Fibroblast of pulmonary artery (primary cell): ENCODE measurements around the gene PDE1C.

Source experiments
- DNase-seq: peaks from one replicate; pipeline ENCODE4 v3.0.0-alpha.2; 2010; ENCODE audit warnings: low read depth
- H3K4me3 ChIP-seq: replicated peaks from 2 replicates; pipeline ENCODE4 v1.5.1; 2011; ENCODE audit warnings: low read depth, mild to moderate bottlenecking, control low read depth, low read length, moderate library complexity
- CTCF ChIP-seq: IDR thresholded peaks from 2 replicates; pipeline ENCODE4 v1.5.1; 2011; ENCODE audit warnings: mild to moderate bottlenecking, control low read depth, low read length, inconsistent platforms; ENCODE audit errors: missing control alignments

Gene PDE1C

DNA sequence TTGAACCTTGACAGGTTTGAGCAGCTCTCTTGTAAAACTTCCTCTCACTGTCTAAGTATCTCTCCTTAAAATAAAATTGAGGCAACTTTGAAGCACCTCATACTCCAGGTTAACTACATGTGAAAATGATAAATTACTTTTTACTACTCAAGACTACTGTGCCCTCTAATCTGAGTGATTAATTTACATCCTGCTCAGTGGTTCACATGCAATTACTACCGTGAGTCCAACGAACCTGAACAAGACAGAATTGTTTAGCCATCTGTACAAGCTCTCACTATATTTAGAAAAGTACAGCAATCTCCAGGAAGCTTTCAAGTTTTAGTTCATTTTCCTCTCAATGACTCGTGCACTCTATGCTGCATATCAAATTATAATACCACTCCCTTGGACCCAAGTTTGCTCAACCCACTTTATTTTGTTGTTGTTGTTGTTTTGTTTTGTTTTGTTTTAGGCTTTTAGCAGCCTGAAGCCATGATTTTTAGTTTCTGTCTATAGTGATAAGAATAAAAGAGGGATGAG, 21.2 kb downstream of the PDE1C start:
- no peak for DNase-seq
- TF ChIP-seq CTCF = no peak
- no peak overlapping the region for H3K4me3 ChIP-seq

- H3K4me3 ChIP-seq = no peak overlapping the region
- no peak for DNase-seq
- no peak for TF ChIP-seq CTCF
Observed at GRCh38 chr7:32047801-32048200, 22.4 kb downstream of the PDE1C start.

- no peak for TF ChIP-seq CTCF
- no peak overlapping the region for H3K4me3 ChIP-seq
- DNase-seq = no peak
Observed at GRCh38 chr7:32047075-32047474, 23.1 kb downstream of the PDE1C start.

- no peak for DNase-seq
- no peak overlapping the region for H3K4me3 ChIP-seq
- no peak for TF ChIP-seq CTCF
Observed at GRCh38 chr7:32045228-32045627, 25.0 kb downstream of the PDE1C start.

DNA sequence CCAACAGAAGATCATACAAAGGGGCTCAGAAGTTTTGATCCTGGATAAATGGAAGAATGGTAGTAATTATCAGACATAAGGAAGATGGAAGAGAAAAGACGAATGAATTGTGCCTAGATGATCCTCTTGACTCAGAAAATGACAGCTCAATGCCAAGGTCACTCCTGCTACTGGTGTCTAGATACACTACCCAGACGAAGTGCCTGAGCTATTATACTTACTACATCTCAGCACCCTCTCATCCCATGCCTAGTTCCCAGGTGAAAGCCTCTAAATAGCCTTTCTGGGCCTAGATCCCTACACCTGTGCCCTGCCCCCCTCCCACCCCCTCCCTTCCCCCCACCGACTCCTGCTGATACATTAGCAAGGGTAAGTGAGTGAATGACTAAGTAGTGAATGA, 25.5 kb downstream of the PDE1C start:
- no peak overlapping the region for H3K4me3 ChIP-seq
- DNase-seq = no peak
- TF ChIP-seq CTCF = no peak

- no peak for TF ChIP-seq CTCF
- peak; percentile 27 for DNase-seq
- no peak overlapping the region for H3K4me3 ChIP-seq
Observed at GRCh38 chr7:32043688-32044087, 26.5 kb downstream of the PDE1C start.

DNA sequence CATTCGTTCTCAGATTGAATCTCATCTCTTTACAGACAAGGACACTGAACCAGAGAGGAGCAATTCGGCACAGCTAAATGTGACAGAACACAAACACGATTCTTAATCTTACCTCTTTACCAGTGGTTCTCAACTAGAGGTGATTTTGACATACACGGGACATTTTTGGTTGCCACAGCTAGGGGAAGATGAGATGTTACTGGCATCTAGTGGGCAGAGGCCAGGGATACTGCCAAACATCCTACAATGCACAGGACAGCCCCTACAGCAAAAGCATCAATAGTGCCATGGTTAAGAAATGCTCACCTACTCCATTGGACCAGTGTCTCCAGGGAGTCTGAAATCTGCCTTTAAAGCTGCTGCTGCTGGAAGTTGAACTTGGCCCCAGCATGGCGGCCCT, 27.3 kb downstream of the PDE1C start:
- no peak for TF ChIP-seq CTCF
- no peak overlapping the region for H3K4me3 ChIP-seq

More for the DNA sequence above, 27.3 kb downstream of the PDE1C start:
- no peak for DNase-seq
